Measurements from ENCODE around the gene GPR68. TPM values are rescaled to one million over a fixed set of nuclear protein-coding genes. Genes with fewer than 3 reads are reported as not detected.
A peak's percentile ranks its signal among the peaks of the same experiment; 100 is the strongest.
"Not testable (repeated sequence)": the region's sequence is repeated elsewhere in the genome, so short reads cannot be mapped to it uniquely, and the experiment has no call there.

GPR68 gene
- total RNA-seq, 1 donor from 2014 or later, result 4.2 TPM

GRCh38 chr14:91205459-91205858 lies 39.0 kb downstream of the GPR68 start:
- no peak for TF ChIP-seq POLR2A (IDR thresholded peaks at IDR 0.05)
- no peak for TF ChIP-seq CTCF (IDR thresholded peaks at IDR 0.05)
- TF ChIP-seq POLR2AphosphoS5 (IDR thresholded peaks at IDR 0.05; ENCODE audit: insufficient read depth in 1 of 2, low read depth in 1 of 2), result no peak
- intact Hi-C loops (cut with DNase I), result no loop called here
- peaks cover 15% of the 10 kb centered on the region for H3K4me1 ChIP-seq
- no peaks in the 10 kb centered on the region for H3K27me3 ChIP-seq
- no peak for DNase-seq (ENCODE audit: extremely low spot score in 2 of 2)
- peaks cover 0 to 68% of the 10 kb centered on the region in 2 donors for H3K36me3 ChIP-seq
- no peak overlapping the region for H3K27ac ChIP-seq
- H3K4me3 ChIP-seq, result no peak overlapping the region
- H3K9me3 ChIP-seq, result no peaks in the 10 kb centered on the region

GRCh38 chr14:91204657-91205056 lies 39.8 kb downstream of the GPR68 start:
- Histone ChIP-seq H3K27ac (no peak overlapping the region), H3K27me3 (no peaks in the 10 kb centered on the region), H3K9me3 (no peaks in the 10 kb centered on the region), H3K4me1 (peaks cover 15% of the 10 kb centered on the region), H3K36me3 (peaks cover 0 to 68% of the 10 kb centered on the region in 2 donors), H3K4me3 (no peak overlapping the region)
- no peak for TF ChIP-seq POLR2A (IDR thresholded peaks at IDR 0.05)
- TF ChIP-seq CTCF (IDR thresholded peaks at IDR 0.05), result no peak
- TF ChIP-seq POLR2AphosphoS5 (IDR thresholded peaks at IDR 0.05; ENCODE audit: insufficient read depth in 1 of 2, low read depth in 1 of 2), result no peak
- intact Hi-C loops (cut with DNase I), result no loop called here
- DNase-seq (ENCODE audit: extremely low spot score in 2 of 2), result no peak

- intact Hi-C loops (cut with DNase I), result no loop called here
- Histone ChIP-seq H3K4me3 (no peak overlapping the region), H3K9me3 (no peaks in the 10 kb centered on the region), H3K36me3 (peaks cover 0 to 57% of the 10 kb centered on the region in 2 donors), H3K27me3 (no peaks in the 10 kb centered on the region), H3K27ac (peak overlapping the region; percentile 14), H3K4me1 (peaks cover 15% of the 10 kb centered on the region)
- DNase-seq (ENCODE audit: extremely low spot score in 2 of 2), result no peak
- TF ChIP-seq CTCF (IDR thresholded peaks at IDR 0.05) (no peak), POLR2AphosphoS5 (IDR thresholded peaks at IDR 0.05; ENCODE audit: insufficient read depth in 1 of 2, low read depth in 1 of 2) (peak in 1 of 2 donors; percentile 32), POLR2A (IDR thresholded peaks at IDR 0.05) (no peak)
Measured at GRCh38 chr14:91202234-91202974, 42.1 kb downstream of the GPR68 start.

- Histone ChIP-seq H3K36me3 (peaks cover 0 to 73% of the 10 kb centered on the region in 2 donors), H3K4me1 (peaks cover 15% of the 10 kb centered on the region)
- DNase-seq (ENCODE audit: extremely low spot score in 2 of 2); H3K27ac ChIP-seq; H3K27me3 ChIP-seq; H3K9me3 ChIP-seq; H3K4me3 ChIP-seq; intact Hi-C loops (cut with DNase I): not testable (repeated sequence)
Measured at GRCh38 chr14:91200802-91201201, 43.7 kb downstream of the GPR68 start.

- DNase-seq (ENCODE audit: extremely low spot score in 2 of 2), result no peak
- Histone ChIP-seq H3K4me3 (no peak overlapping the region), H3K27ac (no peak overlapping the region), H3K4me1 (peaks cover 14% of the 10 kb centered on the region), H3K9me3 (no peaks in the 10 kb centered on the region), H3K36me3 (peaks cover 0 to 46% of the 10 kb centered on the region in 2 donors), H3K27me3 (no peaks in the 10 kb centered on the region)
- no peak for TF ChIP-seq POLR2A (IDR thresholded peaks at IDR 0.05)
- no peak for TF ChIP-seq CTCF (IDR thresholded peaks at IDR 0.05)
- TF ChIP-seq POLR2AphosphoS5 (IDR thresholded peaks at IDR 0.05; ENCODE audit: insufficient read depth in 1 of 2, low read depth in 1 of 2), result no peak
- intact Hi-C loops (cut with DNase I), result no loop called here
Measured at GRCh38 chr14:91197631-91198030, 46.9 kb downstream of the GPR68 start.

All from vagina (tissue), 2 donors.